Suprapubic skin (tissue), 4 donors: Measurements from ENCODE around the gene NUDT3. TPM values are rescaled to one million over a fixed set of nuclear protein-coding genes. Genes with fewer than 3 reads are reported as not detected.

ENCODE experiments used
- DNase-seq, 2 donors: peaks; one replicate each; pipeline ENCODE4 v3.0.0-alpha.2; 2019; ENCODE audit warnings: low spot score in 2 of 2
- H3K27ac ChIP-seq: fragments of 200-600 bp; sonication (generic); one replicate; pipeline ENCODE4 v1.5.1; 2019
- H3K27me3 ChIP-seq: fragments of 200-600 bp; sonication (generic); one replicate; pipeline ENCODE4 v1.5.1; 2019
- H3K36me3 ChIP-seq: fragments of 200-600 bp; sonication (generic); one replicate; pipeline ENCODE4 v1.5.1; 2019
- H3K4me1 ChIP-seq: fragments of 200-600 bp; sonication (generic); one replicate; pipeline ENCODE4 v1.5.1; 2019
- H3K4me3 ChIP-seq: fragments of 200-600 bp; sonication (generic); one replicate; pipeline ENCODE4 v1.5.1; 2019; ENCODE audit warnings: mild to moderate bottlenecking
- H3K9me3 ChIP-seq: fragments of 200-600 bp; sonication (generic); one replicate; pipeline ENCODE4 v1.5.1; 2019
- EP300 ChIP-seq: sonication (generic); formaldehyde crosslinking; IDR thresholded peaks from one replicate; pipeline ENCODE4 v1.6.1; 2017; ENCODE audit warnings: antibody characterized with exemption
- POLR2A ChIP-seq, 2 donors: fragments of 450-650 bp; IDR thresholded peaks; one replicate each; pipeline ENCODE4 v1.6.1; 2017; ENCODE audit warnings: antibody characterized with exemption in 2 of 2, mild to moderate bottlenecking in 2 of 2, moderate library complexity in 2 of 2
- POLR2AphosphoS5 ChIP-seq, 3 donors: sonication (generic); formaldehyde crosslinking; IDR thresholded peaks; one replicate each; pipeline ENCODE4 v1.6.1; 2017; ENCODE audit warnings: antibody characterized with exemption in 3 of 3
- WGBS: methylation state at CpG from one replicate; pipeline ENCODE4 v1.1.5; 2018; 5-methylcytosine and 5-hydroxymethylcytosine counted together
- total RNA-seq, 4 donors: library from RNA; depleted of rRNA; stranded (reverse); fragments of >200 nt; gene quantifications; one replicate each; pipeline ENCODE4 v1.1.0, GENCODE V29; 2016
- TF ChIP-seq, protein P1 (sequence below), 2 donors: fragments of 200-600 bp in 1 of 2; fragments of 450-650 bp in 1 of 2; sonication (generic) in 1 of 2; IDR thresholded peaks; one replicate each; pipeline ENCODE4 v1.5.1; 2016 to 2019; ENCODE audit warnings: antibody characterized with exemption in 2 of 2, mild to moderate bottlenecking in 1 of 2, moderate library complexity in 1 of 2

Gene NUDT3
- total RNA-seq, 4 donors from 2014 or later = 23.2 to 34.6 (median 28.0) TPM

DNA sequence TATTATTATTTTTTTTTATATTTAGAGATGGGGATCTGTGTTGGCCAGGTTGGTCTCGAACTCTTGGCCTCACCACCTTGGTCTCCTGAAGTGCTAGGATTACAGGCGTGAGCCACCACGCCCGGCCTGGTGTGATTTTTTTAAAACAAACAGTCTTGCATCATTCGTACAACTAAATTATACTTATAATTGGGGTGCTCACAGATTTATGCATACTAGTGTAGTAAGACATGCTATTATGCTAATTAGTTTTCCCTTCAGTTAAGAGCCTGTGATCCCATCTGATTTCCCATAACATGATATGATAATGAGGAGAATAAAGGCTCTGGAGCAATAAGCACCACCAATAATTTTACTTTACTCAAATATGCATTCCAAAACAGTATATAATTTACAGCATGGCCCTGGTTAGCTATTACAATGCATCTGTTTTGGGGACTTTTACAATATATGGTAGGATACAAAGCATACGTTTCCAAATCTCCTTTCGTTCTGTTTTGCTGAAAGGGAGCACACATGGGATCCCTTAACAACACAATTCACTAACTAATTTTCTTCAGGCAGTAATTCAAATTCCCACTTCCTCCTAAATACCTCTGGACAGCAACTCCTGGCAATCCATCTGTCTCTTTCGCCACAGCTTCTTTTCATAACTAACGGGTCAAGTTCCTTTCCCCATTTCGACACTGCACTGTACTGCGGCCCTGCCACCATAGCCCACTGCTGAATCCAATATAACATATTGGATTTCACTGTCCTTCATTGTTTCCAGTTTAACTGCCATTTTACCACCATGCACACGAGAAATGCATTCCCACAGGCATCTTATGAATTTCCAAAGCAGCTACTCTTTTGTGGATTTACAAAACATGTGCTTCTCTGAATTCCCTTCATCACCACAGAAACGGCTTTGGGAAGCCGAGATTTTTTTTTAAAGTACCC lies 1.7 kb downstream of the NUDT3 start:
- peak in 1 of 2 donors; percentile 66 for DNase-seq
- H3K27me3 ChIP-seq = no peaks in the 10 kb centered on the region
- peak overlapping the region; percentile 73 for H3K4me3 ChIP-seq
- peak overlapping the region; percentile 89 for H3K27ac ChIP-seq
- 24% methylated on average over 14 of the region's 14 CpGs for WGBS
- no peaks in the 10 kb centered on the region for H3K9me3 ChIP-seq
- TF ChIP-seq POLR2AphosphoS5 (IDR thresholded peaks at IDR 0.05) (no peak), POLR2A (IDR thresholded peaks at IDR 0.05) (no peak), EP300 (no peak)
- TF ChIP-seq, protein P1, sequence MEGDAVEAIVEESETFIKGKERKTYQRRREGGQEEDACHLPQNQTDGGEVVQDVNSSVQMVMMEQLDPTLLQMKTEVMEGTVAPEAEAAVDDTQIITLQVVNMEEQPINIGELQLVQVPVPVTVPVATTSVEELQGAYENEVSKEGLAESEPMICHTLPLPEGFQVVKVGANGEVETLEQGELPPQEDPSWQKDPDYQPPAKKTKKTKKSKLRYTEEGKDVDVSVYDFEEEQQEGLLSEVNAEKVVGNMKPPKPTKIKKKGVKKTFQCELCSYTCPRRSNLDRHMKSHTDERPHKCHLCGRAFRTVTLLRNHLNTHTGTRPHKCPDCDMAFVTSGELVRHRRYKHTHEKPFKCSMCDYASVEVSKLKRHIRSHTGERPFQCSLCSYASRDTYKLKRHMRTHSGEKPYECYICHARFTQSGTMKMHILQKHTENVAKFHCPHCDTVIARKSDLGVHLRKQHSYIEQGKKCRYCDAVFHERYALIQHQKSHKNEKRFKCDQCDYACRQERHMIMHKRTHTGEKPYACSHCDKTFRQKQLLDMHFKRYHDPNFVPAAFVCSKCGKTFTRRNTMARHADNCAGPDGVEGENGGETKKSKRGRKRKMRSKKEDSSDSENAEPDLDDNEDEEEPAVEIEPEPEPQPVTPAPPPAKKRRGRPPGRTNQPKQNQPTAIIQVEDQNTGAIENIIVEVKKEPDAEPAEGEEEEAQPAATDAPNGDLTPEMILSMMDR (IDR thresholded peaks at IDR 0.05) = no peak
- H3K36me3 ChIP-seq = no peaks in the 10 kb centered on the region
- H3K4me1 ChIP-seq = peaks cover 37% of the 10 kb centered on the region

DNA sequence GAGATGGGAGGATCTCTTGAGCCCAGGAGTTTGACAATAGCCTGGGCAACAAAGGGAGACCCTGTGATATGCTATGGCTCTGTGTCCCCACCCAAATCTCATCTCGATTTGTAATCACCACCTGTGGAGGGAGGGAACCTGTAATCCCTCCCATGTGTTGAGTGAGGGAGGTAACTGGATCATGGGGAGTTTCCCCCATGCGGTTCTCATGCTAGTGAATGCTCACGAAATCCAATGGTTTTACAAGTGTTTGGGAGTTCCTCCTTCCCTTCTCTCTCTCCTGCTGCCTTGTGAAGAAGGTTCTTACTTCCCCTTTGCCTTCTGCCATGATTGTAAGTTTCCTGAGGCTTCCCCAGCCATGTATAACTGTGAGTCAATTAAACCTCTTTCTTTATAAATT lies 3.4 kb downstream of the NUDT3 start:
- 72% methylated on average over 3 of the region's 3 CpGs for WGBS
- Histone ChIP-seq H3K36me3 (no peaks in the 10 kb centered on the region), H3K9me3 (no peaks in the 10 kb centered on the region), H3K4me3 (no peak overlapping the region), H3K27me3 (no peaks in the 10 kb centered on the region), H3K4me1 (peaks cover 41% of the 10 kb centered on the region), H3K27ac (no peak overlapping the region)
- DNase-seq = no peak
- no peak for TF ChIP-seq POLR2AphosphoS5 (IDR thresholded peaks at IDR 0.05)
- TF ChIP-seq POLR2A (IDR thresholded peaks at IDR 0.05) = no peak
- TF ChIP-seq, protein P1 (IDR thresholded peaks at IDR 0.05) = no peak
- TF ChIP-seq EP300 = no peak

DNA sequence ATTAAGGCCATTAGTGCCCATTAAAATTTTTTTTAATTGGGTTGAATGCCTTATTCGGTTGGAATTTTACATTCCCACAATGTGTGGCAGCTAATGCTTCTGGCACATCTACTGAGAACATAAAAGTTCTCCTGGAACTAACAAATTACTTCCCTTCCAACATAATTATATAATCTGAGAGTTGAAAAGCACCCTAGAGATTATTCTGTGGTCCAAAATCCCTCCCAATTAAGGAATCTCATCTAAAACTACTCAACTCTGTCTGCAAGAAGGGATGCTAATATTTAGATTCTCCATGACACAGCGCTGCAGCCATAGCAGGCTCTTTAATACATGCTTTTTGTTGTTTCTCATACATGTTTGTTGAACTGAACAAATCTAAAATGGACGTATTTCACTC lies 4.0 kb downstream of the NUDT3 start:
- peaks cover 42% of the 10 kb centered on the region for H3K4me1 ChIP-seq
- no peak for DNase-seq
- H3K27me3 ChIP-seq = no peaks in the 10 kb centered on the region
- TF ChIP-seq, protein P1 (IDR thresholded peaks at IDR 0.05) = no peak
- TF ChIP-seq EP300 (no peak), POLR2A (IDR thresholded peaks at IDR 0.05) (no peak), POLR2AphosphoS5 (IDR thresholded peaks at IDR 0.05) (no peak)
- H3K36me3 ChIP-seq = no peaks in the 10 kb centered on the region
- no peaks in the 10 kb centered on the region for H3K9me3 ChIP-seq
- WGBS = 53% methylated on average over 3 of the region's 3 CpGs
- no peak overlapping the region for H3K4me3 ChIP-seq
- H3K27ac ChIP-seq = no peak overlapping the region

DNA sequence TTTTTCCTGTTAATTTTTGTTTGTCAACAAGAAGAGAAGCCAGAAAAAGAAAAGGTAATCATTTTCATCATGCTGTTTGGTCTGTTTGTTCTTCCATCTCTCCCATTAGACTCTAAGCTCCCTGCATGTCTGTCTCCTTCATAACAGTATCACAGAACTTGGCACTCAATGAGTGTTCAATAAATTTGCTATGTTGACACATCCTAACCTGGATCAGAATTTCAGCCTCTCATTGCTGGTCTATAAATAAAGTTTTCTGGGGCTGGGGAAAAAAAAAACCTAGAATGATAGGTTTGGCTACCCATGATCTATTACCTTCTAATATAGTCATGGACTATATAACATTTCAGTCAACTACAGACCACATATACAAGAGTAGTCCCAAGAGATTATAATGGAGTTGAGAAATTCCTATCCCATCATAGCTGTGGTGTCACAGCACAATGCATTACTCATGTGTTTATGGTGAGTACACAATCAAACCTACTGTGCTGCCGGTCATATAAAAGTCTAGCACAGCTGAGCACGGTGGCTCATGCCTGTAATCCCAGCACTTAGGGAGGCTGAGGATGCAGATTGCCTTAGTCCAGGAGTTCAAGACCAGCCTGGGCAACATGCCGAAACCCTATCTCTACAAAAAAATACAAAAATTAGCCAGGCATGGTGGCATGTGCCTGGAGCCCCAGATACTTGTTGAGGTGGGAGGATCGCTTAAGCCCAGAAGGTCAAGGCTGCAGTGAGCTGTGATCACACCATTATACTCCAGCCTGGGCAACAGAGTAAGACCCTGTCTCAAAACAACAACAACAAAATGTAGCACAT lies 5.9 kb downstream of the NUDT3 start:
- H3K9me3 ChIP-seq = no peaks in the 10 kb centered on the region
- H3K27me3 ChIP-seq = no peaks in the 10 kb centered on the region
- no peak overlapping the region for H3K27ac ChIP-seq
- no peak for TF ChIP-seq EP300
- TF ChIP-seq, protein P1 (IDR thresholded peaks at IDR 0.05) = no peak
- no peak for TF ChIP-seq POLR2A (IDR thresholded peaks at IDR 0.05)
- TF ChIP-seq POLR2AphosphoS5 (IDR thresholded peaks at IDR 0.05) = no peak
- 86% methylated on average over 4 of the region's 4 CpGs for WGBS
- H3K4me3 ChIP-seq = no peak overlapping the region
- no peak for DNase-seq
- H3K36me3 ChIP-seq = no peaks in the 10 kb centered on the region
- H3K4me1 ChIP-seq = peaks cover 34% of the 10 kb centered on the region

DNA sequence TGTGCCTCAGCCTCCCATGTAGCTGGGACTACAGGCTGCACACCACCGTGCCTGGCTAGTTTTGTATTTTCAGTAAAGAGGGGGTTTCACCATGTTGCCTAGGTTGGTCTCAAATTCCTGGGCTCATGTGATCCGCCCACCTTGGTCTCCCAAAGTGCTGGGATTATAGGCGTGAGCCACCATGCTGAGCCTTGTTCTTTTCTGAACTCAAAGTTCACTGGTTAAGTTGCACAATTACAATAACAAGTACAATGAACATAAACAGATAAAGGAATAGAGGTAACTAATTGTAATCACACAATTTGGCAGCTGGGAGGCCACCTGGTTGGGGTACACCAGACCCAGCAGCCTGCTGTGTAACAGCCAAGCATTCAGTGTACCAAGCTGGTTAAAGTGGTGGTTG lies 6.7 kb downstream of the NUDT3 start:
- H3K27ac ChIP-seq = no peak overlapping the region
- H3K4me3 ChIP-seq = no peak overlapping the region
- H3K36me3 ChIP-seq = no peaks in the 10 kb centered on the region
- peaks cover 31% of the 10 kb centered on the region for H3K4me1 ChIP-seq
- no peak for DNase-seq
- no peaks in the 10 kb centered on the region for H3K27me3 ChIP-seq
- WGBS = 91% methylated on average over 3 of the region's 3 CpGs
- H3K9me3 ChIP-seq = no peaks in the 10 kb centered on the region
- TF ChIP-seq, protein P1 (IDR thresholded peaks at IDR 0.05) = no peak
- no peak for TF ChIP-seq EP300
- no peak for TF ChIP-seq POLR2A (IDR thresholded peaks at IDR 0.05)
- no peak for TF ChIP-seq POLR2AphosphoS5 (IDR thresholded peaks at IDR 0.05)
